Stimulated activated CD8-positive, alpha-beta memory T cell treated with anti-CD3 and anti-CD28 coated beads, Interleukin-7, amount 100 ng/mL, for 1 hour (primary cell): Measurements from ENCODE around the gene OPN3.
"Not testable (repeated sequence)": the region's sequence is repeated elsewhere in the genome, so short reads cannot be mapped to it uniquely, and the experiment has no call there.

Experiments used
- DNase-seq, 2 donors: peaks; one replicate each; pipeline ENCODE4 v3.0.0-alpha.2; 2020; ENCODE audit warnings: low read depth in 2 of 2

The OPN3 gene

DNA sequence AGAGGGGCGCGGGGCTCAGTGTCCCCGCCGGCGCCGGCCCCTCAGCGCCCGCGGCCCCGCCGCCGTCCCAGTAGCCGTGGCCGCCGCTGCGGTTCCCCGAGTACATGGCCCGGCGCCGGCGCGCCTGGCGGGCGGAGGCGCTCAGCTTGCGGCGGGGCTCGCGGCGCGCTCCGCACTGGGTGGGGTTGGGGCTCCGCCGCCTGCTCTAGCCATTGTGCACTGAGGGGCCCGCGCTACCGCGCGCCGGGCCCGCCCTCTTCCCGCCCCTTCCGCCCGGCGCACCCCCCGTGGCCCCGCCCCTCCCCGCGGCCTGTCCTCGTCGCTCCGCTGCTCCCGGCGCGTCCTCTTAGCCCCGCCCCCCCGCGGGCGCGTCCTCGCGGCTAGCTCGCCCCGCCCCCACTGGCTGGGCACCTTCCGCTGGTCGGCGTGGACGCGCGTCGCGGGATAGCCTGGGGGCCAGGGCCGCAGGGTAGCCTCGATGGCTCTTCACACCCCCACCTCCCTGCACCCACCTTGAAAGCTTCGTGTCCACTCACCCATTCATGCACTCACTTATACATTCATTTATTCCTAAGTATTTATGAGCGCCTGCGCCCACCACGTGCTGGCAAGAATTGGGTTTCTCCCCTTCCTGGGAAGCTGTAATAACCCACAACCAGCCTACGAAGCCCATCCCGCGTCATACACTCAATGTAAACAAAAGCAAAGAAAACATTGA lies at the start of gene OPN3, which contains the start of gene CHML:
TSS of gene OPN3 (minus strand) at position 221 of the 718 bp plus-strand sequence. CDS start at position 106, 115 bp downstream.
TSS of gene CHML (minus strand) at position 221 of the 718 bp plus-strand sequence. CDS start 4,603 bp downstream, outside the sequence.
- peak; percentile 78 to 82 for DNase-seq

- DNase-seq, result no peak
Observed at GRCh38 chr1:241688940-241689368, 48.8 kb upstream of the OPN3 start.

DNA sequence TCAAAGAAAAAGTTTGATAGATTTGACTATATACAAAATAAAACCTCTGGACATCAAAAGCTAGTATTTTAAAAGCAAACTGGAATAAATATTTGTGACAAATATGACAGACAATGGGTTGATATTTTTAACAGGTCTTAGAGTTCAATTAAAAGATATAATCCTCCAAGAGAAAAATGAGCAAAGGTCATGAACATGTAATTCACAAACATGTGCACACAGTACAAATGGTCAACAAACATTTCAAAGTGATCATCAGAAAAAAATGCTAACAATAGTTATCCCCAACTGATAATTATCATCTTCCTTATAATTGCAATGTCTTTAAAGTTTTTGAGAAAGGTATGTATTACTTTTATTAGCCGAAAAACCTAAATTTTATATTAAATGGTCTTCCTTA lies 43.9 kb upstream of the OPN3 start:
- no peak for DNase-seq

GRCh38 chr1:241682921-241683320 lies 42.8 kb upstream of the OPN3 start:
- DNase-seq, result no peak

GRCh38 chr1:241681861-241682448 lies 41.8 kb upstream of the OPN3 start:
- not testable (repeated sequence) for DNase-seq

- DNase-seq, result no peak
Observed at GRCh38 chr1:241679961-241680360, 39.8 kb upstream of the OPN3 start.

DNA sequence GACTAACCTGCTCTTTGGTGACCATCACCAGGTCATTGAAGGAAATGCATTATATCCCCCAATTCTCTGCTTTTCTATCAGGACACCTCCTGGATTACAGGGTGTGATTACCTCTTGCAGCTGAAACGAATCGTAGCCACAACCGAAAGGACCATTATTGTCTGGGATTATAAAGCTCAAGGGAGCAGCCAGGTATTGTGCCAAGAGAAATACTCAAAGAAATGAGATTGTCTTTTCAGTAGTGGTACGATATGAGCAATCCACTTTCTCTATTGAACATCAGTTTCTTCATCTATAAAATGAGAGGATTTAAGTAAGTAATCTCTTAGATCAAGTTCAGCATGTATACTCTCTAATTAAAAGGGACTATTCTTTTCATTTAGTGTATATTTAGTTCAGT lies 39.2 kb upstream of the OPN3 start:
- DNase-seq, result no peak

DNA sequence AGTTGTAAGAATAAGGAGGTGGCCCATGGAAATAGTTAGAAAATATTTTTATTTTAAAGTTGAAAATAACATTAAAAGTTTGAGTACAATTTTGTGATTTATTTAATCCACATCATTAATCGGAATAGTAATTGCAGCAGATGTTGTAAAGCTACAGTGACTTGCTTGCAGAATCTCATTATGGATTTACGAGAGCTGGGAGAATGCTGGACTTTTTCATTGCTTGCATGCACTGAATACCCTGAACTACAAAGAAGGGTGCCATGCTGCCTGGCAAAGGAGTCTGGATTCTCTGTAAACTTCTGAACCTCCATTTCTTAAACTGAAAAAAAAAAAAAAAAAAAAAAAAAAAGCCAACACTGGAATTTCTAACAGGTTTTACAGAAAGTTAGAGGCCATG lies 38.4 kb upstream of the OPN3 start:
- no peak for DNase-seq

GRCh38 chr1:241677201-241677600 lies 37.0 kb upstream of the OPN3 start:
- no peak for DNase-seq

DNA sequence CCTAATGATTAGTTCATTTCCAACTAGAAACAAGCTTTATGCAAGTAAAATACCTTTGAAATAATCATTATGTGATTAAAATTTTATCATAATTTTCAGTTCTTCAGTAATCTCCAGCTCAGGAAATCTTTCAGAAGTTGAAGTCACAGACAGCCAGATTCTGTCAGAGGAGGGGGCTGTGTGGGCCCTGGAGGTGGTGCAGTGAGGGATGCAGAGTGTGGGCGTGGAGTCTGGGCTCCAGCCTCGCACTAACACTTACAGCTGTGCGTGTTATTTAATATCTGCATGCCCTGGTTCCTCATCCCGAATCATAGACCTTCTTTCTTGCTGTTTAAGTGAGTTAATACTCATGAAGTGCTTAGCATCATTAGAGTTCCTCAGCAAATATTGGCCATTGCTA lies 35.8 kb upstream of the OPN3 start:
- no peak for DNase-seq

DNA sequence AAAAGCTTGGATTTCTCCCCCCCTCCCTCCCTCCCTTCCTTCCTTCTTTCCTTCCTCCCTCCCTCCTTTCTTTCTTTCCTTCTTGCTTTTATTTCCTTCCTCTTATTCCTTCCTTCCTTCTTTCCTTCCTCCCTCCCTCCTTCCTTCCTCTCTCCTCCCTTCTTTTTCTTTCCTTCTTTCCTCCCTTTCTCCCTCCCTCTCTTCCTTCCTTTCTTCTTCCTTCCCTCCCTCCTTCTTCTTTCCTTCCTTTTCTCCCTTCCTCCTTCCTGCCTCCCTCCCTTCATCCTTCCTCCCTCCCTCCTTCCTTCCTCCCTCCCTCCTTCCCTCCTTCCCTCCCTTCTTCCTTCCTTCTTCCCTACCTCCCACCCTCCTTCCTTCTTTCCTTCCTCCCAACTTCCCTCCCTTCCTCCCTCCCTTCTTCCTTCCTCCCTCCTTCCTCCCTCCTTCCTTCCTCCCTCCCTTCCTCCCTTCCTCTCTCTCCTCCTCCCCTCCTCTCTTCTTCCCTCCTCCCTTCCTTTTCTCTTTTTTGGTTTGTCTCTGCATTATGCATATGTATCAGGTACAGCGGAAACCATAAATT lies 34.7 kb upstream of the OPN3 start:
- no peak for DNase-seq

GRCh38 chr1:241672301-241672700 lies 32.1 kb upstream of the OPN3 start:
- DNase-seq, result no peak

GRCh38 chr1:241666419-241666818 lies 26.2 kb upstream of the OPN3 start:
- no peak for DNase-seq

DNA sequence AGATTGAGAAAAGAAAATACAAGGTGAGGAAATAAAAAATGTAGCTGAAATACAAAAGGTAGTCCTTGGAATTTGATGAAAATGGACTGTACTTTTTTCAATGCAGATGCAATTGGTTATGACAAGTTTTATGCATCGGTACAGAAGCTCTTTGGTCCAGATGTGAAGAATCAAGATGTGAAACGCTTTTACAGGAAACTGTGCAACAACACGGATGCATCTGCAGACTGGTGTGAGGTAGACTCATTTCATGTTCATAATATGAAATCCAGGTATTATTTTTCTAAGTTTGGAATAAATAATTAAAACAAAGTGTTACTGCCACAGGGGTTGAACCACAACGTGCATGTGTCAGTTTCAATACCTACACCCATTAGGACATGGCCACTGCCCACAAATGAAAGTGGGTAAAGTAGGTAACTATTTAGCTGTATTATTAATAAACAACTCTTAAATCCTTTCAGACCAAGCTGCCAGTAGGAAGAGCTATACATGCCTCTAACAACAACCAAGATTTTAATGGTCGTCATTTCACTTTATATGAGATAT lies 20.3 kb upstream of the OPN3 start:
- no peak for DNase-seq

DNA sequence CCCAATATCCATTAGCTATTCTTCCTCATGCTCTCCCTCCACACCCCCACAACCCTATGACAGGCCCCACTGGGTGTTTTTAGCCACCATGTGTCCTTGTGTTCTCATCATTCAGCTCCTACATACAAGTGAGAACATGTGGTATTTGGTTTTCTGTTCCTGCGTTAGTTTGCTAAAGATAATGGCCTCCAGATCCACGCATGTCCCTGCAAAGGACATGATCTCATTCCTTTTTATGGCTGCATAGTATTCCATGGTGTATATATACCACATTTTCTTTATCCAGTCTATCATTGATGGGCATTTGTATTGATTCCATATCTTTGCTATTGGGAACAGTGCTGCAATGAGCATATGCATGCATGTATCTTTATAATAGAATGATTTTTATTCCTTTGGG lies 18.8 kb upstream of the OPN3 start:
- DNase-seq, result not testable (repeated sequence)

DNA sequence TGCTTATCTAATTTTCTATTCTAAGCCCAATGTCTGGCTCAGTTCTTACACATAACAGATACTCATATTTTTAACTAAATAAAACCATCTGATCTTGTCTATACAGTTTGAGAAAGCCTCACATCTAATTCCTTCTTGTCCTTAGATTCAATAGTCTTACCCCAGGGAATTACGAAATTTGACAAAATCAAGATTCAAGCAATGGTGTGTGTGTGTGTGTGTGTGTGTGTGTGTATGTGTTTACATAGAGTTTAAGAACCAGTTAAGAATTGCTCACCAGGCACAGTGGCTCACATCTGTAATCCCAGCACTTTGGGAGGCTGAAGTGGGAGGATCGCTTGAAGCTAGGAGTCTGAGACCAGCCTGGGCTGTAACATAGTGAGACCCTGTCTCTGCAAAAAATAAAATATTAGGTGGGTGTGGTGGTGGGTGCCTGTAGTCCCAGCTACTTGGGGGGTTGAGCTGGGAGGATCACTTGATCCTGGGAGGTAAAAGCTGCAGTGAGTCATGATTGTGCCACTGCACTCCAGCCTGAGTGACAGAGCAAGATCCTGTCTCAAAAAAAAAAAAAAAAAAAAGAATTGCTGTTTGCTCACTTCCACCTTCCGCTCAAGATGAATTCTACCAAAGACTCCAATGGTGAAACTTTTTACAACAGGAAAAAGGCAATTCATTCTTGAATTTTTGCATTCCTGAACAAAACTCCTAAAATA lies 18.1 kb upstream of the OPN3 start:
- DNase-seq, result no peak

- DNase-seq, result no peak
Observed at GRCh38 chr1:241654641-241655040, 14.5 kb upstream of the OPN3 start.

DNA sequence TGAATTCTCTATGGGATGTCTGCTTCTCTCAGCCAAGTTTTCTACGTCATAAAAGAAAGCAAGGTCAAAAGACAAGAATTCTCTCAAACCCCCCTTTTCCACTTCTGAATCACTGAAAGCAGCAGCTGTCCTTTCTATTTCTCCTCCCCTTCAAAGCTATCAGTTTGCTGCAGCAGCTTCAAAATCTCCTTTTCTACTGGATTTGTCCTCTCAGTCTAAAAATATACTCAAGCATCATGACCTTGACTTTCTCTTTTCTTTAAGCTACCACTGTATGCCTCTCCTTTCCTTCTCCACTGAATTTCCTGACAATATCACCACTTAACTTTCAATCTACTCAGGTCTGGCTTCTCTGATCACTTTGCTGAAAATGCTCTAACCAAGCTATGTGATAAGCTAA lies 13.8 kb upstream of the OPN3 start:
- no peak for DNase-seq

DNA sequence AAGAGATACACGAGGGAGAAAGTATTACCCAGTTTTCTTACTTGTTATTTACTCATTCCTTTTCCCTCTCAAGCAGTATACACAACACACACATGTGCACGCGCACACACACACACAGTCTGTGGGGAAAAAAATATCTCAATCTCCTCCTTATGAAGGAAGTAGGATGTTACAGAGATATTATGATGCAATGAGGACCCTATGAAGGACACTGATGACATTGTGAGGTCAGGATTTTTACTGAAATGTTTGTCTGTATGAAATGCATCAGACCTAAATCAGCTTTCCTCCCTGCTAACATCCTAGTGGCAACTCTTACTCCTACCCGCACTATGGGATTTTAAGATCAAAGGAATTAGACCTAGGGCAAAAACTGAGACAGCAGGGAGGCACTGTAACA lies 11.8 kb upstream of the OPN3 start, which contains the start of gene WDR64:
TSS of gene WDR64 (plus strand) at position 270 of the 400 bp plus-strand sequence. CDS start 204 bp downstream, outside the sequence.
- no peak for DNase-seq

DNA sequence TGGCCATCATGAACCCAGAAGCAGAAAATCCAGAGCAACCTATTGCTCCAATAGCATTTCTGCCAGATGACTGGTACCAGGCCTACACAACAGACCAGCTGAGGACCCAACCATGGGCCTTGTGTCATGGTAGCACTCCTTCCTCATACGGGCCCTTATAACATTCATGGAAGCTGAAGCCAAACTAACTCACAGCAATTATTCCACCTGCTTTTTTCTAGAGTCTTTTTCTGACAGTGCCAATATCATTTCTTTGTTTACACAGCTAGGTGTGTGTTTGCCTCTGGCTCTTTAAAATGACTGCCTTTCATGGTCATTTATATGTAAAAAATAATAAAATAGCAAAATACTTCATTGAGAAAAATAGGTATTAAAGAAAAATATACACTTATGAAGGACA lies 8.0 kb upstream of the OPN3 start:
- DNase-seq, result no peak

DNA sequence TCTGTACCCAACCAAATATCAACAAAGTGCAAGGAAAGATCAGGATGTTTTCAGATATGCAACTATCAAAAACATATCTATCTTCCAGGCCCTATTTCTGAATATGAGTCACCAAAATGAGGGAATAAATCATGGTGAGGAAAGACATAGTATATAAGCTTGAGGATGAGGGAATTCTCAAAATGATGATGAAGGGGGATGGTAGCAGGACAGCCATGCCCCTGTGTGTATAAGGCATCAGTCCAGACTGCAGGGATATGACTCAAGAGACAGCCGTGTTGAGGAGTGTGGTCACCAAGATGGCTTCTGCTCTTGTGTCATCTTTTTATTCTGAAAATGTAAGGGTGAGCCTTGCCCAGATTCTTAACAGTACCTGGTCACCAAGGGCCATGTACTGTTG lies 7.5 kb upstream of the OPN3 start:
- no peak for DNase-seq

DNA sequence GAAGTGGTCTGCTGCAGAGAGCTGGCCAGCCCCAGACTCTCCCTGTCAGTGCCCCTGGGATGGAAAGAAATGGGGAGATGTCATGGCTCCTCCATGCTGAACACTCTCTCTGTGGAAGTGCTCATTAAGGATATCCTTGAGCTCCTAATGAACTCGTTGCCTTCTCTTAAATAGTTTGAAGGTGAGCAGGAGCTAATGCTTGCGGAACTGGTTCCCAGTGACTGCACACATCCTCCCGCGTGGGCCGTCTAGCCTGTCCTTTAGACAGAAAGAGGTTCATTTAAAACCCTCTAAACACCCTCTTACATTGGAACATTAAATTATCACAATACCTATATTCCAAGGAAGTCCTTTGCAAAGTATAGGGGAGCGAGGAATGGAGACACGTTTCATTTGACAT lies 6.0 kb upstream of the OPN3 start:
- no peak for DNase-seq
